SK-N-MC (cell line): ENCODE measurements around the gene GALNT9.

Experiments used
- EZH2 ChIP-seq: fragments of 200-600 bp; sonication (generic); IDR thresholded peaks from one replicate; pipeline ENCODE4 v1.6.1; 2017; ENCODE audit warnings: antibody characterized with exemption
- FOXP2 ChIP-seq: optimal IDR thresholded peaks from 2 replicates; pipeline ENCODE3; 2011; ENCODE audit warnings: mild to moderate bottlenecking, moderate library complexity; ENCODE audit not compliant: insufficient read depth; ENCODE audit errors: extremely low read length, control extremely low read depth
- POLR2AphosphoS5 ChIP-seq: IDR thresholded peaks from 2 replicates; pipeline ENCODE4 v1.6.1; 2012; ENCODE audit warnings: mild to moderate bottlenecking, low read depth, low read length, borderline replicate concordance

DNA sequence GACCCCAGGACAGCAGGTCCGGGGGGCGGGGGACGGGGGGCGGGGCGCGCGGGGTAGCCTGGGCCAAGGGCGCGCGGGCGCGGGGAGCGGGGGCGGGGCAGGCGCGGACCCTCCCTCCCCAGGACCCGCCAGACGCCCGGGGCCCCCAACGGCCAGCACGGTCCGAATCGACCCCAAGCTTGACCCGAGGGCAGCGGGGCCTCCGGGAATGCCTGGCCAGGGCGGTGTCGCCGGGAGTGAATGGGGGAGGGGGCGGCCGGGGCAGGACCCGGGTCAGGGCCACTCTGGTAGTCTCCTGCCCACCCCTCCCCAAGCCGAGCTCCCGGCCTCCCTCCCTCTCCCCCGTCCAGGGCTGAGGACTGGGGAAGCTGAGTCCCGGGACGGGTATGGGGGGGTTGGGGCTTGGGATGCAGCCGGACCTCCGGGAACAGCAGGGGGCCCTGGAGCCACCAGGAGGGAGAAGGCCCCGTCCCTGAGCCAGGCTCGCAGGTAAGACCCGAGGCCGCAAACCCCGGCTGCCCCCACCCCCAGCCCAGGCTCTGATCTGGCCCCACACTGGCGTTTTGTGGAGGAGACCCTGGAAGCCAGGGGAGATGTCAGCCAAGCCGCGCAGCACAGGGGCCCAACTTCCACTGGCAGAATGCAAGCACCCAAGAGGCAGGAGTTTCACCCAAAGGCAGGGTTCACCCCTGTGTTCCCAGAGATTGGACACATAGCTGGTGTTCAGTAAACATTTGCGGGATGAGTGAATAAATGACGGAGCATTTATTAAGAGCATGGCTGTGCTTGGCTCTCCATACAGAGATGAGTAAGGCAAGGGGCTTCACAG, 545 bp upstream of the GALNT9 start:
- TF ChIP-seq EZH2: no peak
- no peak for TF ChIP-seq POLR2AphosphoS5
- no peak for TF ChIP-seq FOXP2
